ENCODE measurements around the gene ITCH.

ITCH gene

DNA sequence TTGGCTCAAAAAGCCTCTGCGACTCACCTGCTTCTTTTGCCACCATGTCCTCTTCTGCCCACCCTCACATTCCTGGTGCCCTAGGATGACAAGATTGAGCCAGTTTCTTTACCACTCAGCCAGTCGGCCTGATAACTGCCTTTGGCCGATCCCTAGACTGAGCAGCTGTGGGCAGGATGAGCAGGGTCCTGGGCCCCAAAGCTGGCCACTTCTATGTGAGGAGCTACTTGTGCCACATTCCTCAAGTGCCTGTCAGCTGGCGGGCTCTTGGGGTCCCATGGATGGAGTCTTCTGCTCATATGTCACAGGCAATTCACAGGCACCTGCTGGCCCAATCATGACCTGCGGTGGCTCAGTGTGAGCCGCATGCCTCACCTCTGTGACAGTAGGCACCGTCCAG is 169.7 kb downstream of the ITCH start:
- DNase-seq (ENCODE audit: low spot score): no peak

DNA sequence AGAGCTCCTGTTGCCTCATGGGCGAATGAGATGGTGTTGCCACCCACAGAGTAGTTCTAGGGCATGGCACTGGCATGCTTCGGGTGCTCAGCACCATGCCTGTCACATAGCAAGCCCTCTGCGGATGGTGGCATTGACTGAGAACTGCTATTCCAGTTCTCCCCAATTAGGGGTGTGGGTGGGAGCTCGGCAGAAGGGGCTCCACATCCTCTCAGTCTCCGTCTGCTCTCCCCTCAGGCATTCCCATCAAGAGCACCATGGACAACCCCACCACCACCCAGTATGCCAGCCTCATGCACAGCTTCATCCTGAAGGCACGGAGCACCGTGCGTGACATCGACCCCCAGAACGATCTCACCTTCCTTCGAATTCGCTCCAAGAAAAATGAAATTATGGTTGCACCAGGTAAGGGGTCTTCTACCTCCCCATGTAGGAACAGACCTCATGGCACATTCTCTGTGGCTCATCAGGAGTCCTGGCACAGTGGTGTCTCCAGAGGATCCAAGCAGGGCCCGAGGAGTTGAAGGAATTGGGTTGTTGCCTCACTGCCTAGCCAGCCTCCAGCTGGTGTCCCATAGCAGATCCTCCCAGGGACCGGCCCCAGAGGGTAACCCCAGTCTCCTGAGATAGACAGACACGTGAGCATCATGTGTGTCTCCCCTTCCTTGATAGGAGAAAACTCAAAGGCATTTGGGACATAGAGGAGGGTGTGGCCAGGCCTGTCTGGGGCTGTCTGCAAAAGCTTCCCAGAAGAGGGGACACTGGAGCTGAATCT is 171.5 kb downstream of the ITCH start:
- no peak for DNase-seq (ENCODE audit: low spot score)

DNA sequence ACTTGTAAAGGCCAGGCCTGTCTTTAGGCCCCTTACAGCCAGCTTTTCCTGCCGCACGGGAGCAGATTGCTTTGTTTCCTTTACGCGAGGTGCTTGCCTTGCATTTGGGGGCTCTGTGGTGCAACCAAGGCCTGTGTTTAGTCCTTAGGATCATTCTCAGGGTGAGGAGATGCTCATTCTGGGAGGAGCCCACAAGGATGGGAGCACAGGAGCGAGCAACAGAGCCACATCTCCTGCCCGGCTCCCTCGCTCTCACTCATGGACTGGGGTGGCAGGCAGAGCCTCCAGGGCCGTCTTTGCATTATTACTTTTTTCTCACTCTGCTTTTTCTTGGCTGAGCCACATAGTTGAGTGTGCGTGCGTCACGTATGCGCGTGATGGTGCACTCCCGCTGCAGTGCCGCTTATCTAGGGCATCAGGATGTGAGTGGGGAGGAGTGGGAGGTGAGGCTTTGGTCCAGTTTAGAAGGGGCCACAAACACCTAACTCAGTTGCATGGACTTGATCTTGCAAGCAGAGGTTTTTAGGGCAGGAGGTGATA is 172.3 kb downstream of the ITCH start:
- DNase-seq (ENCODE audit: low spot score): peak; percentile 6

DNA sequence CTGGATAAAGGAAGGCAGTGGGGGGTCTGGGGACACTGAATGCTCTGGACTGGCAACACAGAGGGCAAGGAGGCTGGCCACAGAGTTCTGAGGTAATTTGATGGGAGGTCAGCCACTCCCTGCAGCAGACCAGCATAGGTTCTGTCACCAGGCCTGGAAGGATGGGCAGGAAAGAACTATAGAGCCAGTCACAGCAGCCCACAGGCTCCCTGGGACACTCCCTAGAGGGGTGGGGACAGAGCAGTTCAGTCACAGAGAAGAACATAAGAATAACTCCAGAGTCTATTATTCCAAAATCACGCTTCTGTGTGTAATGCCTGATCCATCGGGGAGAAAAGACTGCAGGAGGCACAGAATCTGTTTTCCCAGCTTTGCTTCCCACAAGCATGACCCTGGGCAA is 172.8 kb downstream of the ITCH start:
- DNase-seq (ENCODE audit: low spot score): peak; percentile 10

DNA sequence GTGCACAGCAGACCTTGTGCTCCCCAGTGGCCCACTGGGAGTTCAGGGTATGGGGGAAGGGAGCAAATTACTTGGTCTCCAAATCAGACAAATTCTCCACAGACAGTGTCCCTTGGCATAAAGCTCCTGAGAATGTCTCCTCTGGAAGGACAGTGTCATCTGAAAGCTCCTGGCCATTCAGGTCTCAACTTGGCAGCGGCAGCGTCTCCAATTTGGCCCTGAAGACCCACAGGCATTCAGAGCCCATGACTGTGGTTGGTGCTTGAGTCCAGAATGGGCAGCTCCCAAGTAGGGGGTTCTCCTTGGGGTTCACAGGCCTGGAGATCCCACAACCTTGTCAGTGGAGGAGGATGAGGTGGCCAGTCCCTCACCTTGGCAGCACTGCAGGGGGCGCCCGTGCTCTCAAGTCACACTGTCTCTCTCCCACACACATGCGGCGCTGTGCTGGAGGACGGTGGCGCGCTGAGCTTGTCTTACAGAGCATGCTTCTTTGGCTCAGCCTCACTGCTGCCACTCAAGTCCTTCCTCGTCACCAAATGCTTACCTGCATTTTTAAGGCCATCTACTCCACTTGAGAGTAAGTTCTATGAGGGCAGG is 173.8 kb downstream of the ITCH start:
- DNase-seq (ENCODE audit: low spot score): peak; percentile 88

DNA sequence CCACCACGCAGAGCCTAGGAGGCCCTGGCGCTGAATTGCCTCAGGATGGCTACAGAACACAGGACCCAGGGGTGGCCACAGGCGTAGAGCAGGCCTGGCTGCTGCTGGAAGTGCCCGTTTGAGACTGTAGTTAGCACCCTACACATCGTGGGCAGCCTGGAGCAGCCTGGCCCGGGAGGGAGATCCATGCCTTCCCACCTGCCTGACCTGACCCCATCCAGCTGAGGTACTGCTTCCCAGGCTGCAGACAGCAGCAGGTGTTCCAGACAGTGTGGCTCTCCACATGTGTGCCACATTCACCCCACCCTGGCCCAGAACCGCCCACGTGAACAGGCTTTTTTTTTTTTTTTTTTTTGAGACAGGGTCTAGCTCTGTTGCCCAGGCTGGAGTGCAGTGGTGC is 174.6 kb downstream of the ITCH start:
- DNase-seq (ENCODE audit: low spot score): peak; percentile 27

DNA sequence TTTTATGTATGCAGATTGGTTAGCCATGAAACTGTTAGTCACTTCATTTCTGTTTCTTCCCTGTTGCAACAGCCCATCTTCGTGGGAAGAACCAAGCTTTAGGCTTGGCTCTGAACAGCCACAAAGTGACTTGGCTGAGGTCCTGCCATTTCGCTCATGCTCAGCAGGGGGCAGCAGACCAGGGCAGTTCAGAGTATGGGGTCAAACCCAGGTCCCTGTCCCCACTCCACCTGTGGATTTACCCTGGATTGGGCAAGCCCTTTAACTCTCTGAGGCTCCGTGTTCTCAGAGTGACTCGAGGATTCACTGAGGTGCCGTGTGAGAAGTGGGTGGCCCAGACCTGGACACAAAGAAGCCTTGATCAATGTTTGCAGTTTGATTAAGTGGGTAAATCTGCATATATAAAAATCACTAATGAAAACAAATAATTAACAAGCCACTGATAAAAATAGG is 175.6 kb downstream of the ITCH start:
- DNase-seq (ENCODE audit: low spot score): peak; percentile 80

DNA sequence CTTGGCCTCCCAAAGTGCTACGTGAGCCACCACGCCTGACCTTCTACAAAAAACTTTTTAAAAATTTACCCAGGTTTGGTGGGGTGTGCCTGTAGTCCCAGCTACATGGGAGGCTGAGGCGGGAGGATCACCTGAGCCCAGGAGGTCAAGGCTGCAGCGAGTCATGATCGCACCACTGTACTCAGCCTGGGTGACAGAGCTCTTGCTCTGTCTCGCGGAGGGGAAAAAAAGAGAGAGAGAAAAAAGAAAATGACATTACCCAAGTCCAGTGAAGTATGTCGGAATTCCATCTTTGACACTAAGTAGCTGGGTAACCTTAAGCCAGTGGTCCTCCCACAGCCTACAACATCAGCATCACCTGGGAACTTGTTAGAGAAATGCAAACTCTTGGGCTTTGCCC is 176.7 kb downstream of the ITCH start:
- DNase-seq (ENCODE audit: low spot score): no peak

DNA sequence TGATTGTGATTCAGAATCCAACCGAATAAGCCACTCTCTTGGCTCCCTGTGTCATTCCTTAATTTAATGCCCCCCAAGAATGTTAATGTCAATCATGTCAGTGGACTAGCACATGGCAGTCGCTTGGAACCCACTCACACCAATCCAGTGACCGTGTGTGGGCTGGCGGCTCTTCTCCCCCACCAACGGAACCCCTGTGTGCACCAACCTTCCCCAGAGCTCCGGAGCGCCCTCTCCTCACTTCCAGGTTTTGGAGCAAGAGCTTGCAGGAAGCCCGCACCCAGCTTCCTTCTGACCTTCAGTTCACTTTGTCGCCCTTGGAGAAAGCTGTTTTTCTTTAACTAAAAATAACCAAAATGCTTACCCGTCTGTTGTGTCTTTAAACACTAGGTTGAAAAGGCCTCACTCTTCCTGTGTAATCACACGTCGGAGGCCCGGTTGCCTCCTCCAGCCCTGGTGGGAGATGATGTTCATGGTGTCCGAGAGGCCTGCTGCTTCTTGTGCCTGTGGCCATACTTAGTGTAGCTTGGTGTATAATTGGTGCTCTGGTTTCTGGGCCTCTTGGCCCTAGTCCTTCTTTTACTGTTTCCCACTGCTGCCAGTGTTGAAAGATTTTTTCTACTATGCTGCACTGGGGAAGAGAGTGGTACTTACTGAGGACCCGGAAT is 177.7 kb downstream of the ITCH start:
- no peak for DNase-seq (ENCODE audit: low spot score)

DNA sequence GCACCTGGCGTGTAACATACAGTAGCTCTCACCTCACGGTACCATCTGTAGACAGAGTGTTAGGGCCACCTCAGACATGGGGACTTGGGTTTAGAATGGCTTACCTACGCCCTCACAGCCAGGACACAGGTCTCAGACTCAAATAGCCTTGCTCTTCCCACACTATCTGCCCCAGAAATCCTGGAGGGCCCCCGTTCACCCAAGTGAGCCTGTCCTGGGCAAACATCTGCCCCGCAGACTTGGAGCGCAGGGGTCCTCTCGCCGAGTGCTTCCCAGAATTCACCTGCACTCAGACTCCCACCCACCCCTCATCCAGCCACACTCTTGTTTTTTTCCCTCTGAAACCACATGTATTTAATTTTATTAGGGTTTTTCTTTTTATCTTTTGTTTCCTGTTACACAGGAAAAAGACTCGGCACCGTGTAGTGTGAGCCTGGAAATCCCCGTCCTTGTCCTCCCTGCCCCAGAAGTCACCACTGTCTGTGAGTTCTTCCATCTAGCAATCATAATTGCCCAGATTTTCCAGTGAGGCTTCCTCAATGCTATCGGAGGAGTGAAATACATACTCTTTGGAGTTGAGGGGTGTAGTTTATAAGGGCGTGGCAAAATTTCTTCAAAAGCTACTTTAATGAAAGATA is 178.3 kb downstream of the ITCH start:
- DNase-seq (ENCODE audit: low spot score): peak; percentile 9

DNA sequence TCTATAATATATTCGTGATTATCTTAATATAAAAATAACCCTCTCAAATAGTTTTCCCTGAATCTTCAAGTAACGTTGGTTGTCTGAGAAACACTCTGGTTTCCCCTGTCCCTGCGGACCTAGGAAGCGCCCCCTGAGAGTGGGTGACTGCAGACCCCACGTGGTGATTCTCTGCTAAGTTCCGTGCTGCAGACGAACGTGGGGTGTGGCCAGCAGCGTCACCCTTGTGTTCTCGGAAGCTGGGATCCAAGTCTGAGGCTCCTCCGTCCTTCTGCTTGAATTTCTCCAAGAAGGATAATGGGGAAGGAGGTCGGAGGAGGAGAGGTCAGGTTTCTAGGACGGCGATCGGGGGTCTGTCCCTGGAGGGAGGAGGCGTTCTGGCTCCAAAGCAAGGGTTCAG is 178.8 kb downstream of the ITCH start:
- DNase-seq (ENCODE audit: low spot score): peak; percentile 10

DNA sequence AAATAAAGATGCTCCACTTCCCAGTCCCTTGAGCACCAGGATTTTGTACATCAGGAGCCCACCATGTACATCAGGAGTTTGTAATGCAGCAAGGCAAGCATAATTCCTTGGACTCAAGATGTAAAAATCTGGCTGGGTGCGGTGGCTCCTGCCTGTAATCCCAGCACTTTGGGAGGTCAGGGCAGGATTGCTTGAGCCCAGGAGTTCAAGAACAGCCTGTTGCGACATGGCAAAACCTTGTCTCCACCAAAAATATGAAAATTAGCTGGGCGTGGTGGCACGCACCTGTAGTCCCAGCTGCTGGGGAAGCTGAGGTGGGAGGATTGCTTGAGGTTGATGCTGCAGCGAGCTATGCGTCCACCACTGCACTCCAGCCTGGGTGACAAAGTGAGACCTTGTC is 179.4 kb downstream of the ITCH start:
- DNase-seq (ENCODE audit: low spot score): no peak

DNA sequence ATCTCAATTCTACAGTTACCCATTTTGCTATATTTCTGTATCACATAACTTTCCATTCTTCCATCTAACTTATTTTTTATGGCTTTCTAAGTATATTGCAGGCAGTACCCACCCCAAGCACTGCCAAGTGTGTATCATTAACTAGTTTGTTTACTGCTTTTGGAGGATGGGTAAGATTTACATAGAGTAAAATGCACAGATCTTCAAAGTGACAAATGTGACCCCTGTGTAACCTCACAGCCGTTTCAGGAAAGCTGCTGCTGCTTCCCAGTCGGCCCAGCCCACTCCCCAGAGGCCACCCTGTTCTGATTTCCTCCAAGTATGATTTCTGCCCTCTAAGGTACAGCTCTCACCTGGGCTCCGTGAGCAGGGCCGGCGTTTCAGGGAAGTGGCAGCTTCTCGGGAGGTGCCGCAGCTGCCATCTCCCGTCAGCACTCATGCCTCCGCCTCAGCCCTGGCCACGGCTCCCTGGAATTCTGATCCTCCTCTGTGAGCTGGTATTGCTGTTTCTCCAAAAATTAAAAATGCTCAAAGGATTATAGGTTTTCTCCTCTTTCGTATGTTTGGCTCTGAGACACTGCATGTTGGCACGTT is 180.5 kb downstream of the ITCH start:
- no peak for DNase-seq (ENCODE audit: low spot score)

DNA sequence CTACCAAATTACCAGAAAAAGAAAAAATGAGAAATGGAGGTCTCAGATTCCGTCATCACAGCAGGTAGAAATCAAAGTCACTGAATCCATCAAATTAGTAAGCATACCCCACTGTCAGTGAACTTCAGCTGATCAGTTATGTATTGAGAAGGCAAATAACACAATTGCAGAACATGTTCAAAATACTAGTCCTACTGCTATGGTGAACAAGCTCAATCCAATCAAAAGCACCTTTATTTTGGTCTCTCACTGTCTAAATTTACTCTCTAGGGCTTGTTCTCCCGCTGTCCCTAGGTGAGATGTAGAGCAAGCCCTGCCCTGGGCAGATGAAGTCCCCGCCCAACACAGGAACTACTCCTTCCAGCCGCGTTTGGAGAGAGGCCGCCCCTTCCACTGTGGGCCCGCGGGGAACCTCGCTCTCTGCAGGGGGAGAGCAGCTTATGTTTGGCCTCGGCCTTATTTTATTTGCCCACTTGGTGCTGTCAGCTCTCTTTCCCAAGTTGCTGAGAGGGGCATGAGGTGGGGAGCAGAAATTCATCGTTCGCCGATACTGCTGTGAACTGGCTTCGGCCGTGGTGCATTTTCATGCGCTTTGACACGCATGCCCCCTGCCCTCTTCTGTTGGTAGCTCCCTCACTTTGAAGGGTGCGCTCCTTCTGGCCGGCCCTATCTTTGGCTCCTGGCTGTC is 181.2 kb downstream of the ITCH start:
- DNase-seq (ENCODE audit: low spot score): no peak

DNA sequence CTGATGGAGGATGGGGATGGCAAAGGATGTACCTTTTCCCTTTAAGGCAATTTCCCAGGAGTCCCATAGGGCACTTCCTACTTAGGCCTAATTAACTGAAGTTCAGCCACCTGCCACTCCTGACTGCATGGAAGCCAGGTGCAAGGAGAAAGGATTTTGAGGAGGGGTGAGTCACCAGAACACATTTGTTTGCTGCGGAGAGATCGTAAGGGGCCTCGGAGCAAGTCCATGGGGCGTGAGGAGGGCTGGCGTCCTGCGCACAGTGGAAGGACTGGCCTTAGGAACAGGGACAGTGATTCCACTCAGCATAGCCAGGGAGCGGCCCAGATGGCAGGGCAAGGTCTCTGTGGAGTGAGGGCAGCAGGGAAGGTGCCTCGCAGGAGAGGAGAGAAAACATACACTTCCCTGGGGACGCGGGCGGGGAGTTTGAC is 183.7 kb downstream of the ITCH start:
- peak; percentile 62 for DNase-seq (ENCODE audit: low spot score)

DNA sequence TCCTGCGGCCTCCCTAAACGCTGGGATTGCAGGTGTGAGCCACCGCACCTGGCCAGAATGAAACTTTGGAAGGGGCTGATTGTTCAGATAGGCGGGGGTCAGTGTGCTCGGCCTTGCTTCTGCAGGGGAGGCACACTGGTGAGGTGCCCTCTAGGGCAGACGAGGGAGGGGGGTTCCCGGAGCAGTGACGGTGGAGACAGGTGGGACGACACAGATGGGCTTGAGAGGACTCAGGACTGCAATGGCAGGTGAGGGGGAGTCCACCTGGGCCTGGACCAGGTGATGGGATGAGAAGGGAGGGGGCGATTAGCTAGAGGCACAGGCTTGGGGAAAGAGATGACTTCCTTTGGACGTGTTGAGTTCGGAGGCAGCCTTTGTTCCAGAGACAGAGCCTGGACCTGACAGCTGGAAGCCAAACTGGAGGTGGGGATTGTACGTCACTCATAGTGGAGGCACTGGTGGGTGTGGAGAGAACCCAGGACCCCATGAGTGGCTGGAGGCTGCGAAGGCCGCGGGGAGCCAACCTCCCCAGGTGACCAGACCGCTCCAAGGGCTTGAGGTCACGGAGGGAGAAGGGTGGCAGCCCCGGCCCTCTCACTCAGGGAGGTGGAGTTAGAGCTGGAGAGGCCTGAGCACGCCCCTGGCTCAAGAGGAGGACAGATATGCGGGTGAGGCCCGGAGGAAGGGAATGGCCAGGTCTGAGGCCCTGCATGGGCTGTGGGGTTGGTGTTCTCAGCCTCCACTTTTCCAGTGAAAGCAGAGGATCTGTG is 185.0 kb downstream of the ITCH start:
- DNase-seq (ENCODE audit: low spot score): no peak

DNA sequence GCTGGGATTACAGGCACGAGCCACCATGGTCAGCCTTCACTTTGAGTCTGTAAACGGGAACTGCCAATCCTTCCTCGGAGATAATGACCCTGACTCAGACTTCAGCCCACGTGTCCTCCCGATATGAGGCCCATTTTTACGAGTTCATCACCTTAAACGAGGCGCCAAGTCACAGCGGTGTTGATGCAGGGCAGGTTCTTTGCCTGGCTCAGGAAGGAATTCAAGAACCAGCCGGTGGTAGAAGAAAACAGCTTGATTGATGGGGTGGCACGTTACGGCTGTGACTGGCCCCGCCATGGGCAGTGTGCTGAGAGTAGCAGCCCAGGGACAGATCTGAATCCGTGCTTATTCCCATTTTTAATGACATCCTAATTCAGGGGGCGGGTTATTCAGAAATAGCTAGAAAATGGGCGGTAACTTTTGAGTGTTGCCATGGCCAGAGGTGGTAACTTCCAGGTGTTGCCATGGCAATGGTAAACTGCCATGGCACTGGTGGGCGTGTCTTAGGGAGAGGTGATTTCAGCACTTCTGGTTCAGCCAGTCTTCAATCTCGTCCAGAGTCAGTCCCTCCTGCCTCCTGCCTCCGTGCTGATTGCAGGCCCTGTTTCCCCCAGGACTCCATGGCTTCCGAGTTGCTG is 186.3 kb downstream of the ITCH start:
- no peak for DNase-seq (ENCODE audit: low spot score)

DNA sequence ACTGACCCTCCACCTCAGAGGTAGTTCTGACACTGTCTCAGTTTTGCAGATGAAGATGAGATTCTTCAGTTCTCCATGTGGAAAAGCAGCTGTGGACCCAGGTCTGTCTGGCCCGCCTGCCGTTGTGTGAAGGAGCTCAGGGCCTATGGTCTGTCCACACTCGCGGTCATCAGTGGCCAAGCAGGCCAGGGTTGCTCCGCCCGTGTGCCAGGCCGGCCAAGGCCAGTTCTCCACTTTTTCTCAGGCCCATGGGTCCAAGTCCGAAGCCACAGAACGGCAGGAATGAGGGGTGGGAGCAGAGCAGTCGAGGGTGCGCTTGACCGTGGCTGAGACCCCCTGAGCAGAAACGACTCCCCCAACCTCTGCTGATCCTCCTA is 186.8 kb downstream of the ITCH start:
- no peak for DNase-seq (ENCODE audit: low spot score)

DNA sequence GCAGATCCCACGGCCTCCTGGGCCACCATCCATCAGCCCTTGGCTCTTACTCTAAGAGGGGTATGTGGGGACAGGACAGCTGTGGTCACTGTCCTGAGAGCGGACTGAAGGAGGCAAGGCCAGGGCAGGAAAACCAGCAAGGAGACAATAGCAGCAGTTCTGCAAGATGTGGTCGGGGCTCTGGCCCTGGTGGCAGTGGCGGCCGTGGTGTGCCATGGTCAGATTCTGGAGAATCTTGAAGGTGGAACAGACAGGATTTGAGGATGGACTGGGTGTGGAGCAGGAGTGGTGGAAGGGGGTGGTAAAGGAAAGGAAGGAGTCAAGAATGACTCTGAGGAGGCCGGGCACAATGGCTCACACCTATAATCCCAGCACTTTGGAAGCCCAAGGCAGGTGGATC is 189.5 kb downstream of the ITCH start:
- DNase-seq (ENCODE audit: low spot score): no peak

DNA sequence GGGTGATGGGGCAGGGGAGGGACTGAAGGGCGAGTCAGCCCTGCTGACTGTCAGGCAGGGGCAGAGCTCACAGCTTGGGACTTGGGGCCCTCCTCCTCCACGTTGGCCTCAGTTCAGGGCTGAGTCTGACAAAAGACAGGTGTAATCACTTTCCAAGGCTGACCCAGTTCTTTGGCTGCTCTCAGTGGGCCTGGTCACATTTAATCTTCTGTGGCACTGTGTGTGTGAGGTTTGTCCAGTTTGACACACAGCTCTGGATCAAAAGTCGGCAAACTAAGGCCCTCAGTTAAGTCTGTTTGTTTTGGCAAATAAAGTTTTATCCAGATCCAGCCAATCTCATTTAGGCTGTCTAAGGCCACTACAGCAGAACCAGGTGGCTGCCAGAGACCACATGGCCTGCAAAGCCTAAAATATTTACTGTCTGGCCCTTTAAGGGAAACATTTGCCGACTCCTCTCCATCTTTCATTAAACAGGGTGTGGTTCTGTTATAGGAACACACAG is 190.3 kb downstream of the ITCH start:
- DNase-seq (ENCODE audit: low spot score): no peak

Data from D341Med (cell line).